ENCODE measurements around the gene DOCK1.

Gene DOCK1

DNA sequence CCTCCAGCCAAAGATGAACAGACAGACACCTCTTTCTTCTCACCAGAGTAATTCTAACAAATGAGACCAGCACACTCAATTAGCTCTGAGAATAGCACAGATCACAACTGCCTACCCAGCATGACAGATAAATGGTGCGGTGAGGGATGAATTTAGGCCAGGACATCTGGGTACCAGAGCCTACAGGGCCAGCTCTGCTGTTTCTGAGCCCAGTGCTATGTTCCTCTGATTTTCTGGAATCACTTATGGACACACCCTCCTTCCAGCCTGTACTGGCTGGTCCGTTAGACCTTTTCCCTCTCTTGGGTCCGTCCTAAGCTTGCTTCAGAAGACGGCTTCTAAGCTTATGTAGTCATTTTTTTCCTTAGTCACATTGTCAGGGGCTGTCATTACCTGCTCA lies 217.6 kb downstream of the DOCK1 start:
- TF ChIP-seq, protein P1, sequence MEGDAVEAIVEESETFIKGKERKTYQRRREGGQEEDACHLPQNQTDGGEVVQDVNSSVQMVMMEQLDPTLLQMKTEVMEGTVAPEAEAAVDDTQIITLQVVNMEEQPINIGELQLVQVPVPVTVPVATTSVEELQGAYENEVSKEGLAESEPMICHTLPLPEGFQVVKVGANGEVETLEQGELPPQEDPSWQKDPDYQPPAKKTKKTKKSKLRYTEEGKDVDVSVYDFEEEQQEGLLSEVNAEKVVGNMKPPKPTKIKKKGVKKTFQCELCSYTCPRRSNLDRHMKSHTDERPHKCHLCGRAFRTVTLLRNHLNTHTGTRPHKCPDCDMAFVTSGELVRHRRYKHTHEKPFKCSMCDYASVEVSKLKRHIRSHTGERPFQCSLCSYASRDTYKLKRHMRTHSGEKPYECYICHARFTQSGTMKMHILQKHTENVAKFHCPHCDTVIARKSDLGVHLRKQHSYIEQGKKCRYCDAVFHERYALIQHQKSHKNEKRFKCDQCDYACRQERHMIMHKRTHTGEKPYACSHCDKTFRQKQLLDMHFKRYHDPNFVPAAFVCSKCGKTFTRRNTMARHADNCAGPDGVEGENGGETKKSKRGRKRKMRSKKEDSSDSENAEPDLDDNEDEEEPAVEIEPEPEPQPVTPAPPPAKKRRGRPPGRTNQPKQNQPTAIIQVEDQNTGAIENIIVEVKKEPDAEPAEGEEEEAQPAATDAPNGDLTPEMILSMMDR (IDR thresholded peaks at IDR 0.05; ENCODE audit: low read length, missing control alignments): no peak
- H3K4me3 ChIP-seq (replicated peaks; ENCODE audit: low read depth, low read length): no peak overlapping the region
- DNase-seq (ENCODE audit: low read depth): no peak

DNA sequence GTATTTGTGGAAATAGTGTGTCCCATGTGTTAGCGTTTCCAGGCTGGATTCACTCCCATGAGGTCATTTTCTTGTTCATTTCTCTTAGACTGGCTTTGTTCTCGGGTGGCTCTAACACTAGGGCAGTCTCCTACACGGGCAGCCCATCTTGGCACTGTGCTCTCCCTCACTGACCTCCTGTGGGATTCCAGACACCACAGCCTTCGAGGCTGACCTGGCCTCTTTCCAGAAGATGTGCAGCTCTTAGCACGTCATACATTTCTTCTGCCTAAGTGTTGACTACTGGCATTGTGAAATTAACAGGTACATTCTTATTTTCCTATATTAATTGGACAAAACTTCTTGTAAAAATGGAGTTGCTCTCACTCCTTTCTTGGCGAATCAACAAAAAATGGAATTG lies 218.4 kb downstream of the DOCK1 start:
- H3K4me3 ChIP-seq (replicated peaks; ENCODE audit: low read depth, low read length): no peak overlapping the region
- DNase-seq (ENCODE audit: low read depth): peak; percentile 3
- TF ChIP-seq, protein P1 (IDR thresholded peaks at IDR 0.05; ENCODE audit: low read length, missing control alignments): no peak

DNA sequence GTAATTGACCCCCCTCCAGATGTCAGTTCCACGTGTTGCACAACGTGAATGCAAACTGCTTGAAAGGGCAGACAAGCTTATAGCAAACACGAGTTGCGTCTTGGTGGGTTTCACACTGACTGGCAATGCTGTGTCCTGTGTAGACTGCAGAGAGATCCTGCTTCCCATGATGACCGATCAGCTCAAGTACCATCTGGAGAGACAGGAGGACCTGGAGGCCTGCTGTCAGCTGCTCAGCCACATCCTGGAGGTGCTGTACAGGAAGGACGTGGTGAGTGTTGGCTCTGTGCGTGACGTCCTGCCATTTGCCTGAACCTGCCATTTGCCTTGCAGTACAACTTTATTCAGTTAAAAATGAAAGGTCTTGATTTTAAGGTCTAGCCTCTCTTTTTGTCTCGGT lies 220.1 kb downstream of the DOCK1 start:
- no peak for DNase-seq (ENCODE audit: low read depth)
- no peak overlapping the region for H3K4me3 ChIP-seq (replicated peaks; ENCODE audit: low read depth, low read length)
- TF ChIP-seq, protein P1 (IDR thresholded peaks at IDR 0.05; ENCODE audit: low read length, missing control alignments): no peak

DNA sequence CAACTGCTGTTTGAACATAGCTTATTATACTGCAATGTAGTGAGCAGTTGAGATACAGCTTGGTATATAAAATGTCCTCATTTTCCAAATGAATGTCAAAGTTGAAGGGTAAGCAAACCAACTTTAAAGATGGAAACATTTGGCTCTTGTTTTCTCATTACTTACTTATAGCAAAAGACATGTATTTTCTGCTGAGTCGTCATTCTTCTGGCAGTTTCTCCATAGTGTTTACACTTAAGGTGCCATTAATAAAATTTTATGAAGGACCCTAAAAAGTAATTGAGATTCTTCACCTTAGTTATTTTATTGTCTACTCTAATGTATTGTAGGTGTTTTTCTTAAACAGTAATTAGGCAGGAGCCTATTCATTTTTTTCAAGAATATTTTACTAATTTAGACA lies 222.6 kb downstream of the DOCK1 start:
- H3K4me3 ChIP-seq (replicated peaks; ENCODE audit: low read depth, low read length): no peak overlapping the region
- TF ChIP-seq, protein P1 (IDR thresholded peaks at IDR 0.05; ENCODE audit: low read length, missing control alignments): no peak
- DNase-seq (ENCODE audit: low read depth): no peak

DNA sequence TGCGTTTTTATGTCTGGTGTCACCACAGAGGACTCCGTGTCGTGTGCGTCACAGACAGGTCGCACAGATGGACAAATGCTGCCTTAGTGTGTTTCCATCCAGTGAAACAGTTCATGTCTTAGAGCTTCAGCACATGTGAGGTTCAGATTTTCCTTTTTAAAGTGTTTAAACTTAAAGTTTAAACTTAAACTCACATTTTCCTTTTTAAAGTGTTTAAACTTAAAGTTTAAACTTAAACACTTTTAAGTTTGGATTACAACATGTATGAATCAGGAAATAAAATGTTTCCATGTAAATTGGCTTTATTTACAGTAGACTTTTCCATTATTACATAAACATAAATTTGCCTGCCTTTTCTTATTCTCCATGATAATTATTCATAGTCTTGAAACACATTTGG lies 223.9 kb downstream of the DOCK1 start:
- no peak for DNase-seq (ENCODE audit: low read depth)
- no peak overlapping the region for H3K4me3 ChIP-seq (replicated peaks; ENCODE audit: low read depth, low read length)
- TF ChIP-seq, protein P1 (IDR thresholded peaks at IDR 0.05; ENCODE audit: low read length, missing control alignments): no peak

DNA sequence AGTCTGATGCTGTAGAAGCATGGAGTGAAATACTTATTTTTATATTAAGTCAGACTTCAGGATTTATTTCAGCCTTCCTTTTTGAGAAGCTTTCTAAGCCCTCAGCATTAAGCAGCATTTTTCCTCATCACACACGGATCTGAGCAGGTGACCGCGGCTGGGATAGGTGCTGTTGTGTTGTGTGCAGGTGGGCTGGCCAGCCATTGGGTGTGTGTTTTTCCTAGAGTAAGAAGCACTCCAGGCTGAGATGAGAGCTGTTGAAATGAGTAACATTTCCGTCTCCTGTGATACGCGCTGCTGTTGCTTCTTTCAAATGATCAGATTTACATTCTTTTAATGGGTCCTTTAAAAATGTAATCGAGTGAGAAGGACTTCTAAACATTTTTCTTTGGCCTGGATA lies 227.2 kb downstream of the DOCK1 start:
- TF ChIP-seq, protein P1 (IDR thresholded peaks at IDR 0.05; ENCODE audit: low read length, missing control alignments): no peak
- H3K4me3 ChIP-seq (replicated peaks; ENCODE audit: low read depth, low read length): no peak overlapping the region
- DNase-seq (ENCODE audit: low read depth): no peak

DNA sequence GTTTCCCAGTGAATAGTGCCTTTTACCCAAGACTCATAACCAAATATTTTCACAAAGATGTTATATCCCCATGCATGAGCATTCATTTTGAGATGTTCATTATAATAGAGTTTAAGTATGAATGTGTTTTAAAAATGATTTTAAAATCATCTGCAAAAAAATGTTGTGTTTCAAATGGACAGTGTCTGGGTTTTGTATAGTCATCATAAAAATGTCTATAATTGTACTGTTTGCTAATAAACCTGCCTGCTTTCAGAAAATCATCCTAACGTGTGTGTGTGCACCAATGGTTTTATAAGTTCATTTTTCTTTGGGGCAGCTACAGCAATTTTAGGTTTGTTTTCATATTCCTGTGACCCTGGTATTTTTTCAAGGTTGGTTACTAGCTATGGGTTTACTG lies 228.0 kb downstream of the DOCK1 start:
- DNase-seq (ENCODE audit: low read depth): no peak
- no peak overlapping the region for H3K4me3 ChIP-seq (replicated peaks; ENCODE audit: low read depth, low read length)
- TF ChIP-seq, protein P1 (IDR thresholded peaks at IDR 0.05; ENCODE audit: low read length, missing control alignments): no peak

All from fibroblast of pulmonary artery (primary cell).